Choroid plexus epithelial cell (primary cell): ENCODE data around the gene FBLIM1.
A peak's percentile ranks its signal among the peaks of the same experiment; 100 is the strongest.
"Not testable (repeated sequence)": the region's sequence is repeated elsewhere in the genome, so short reads cannot be mapped to it uniquely, and the experiment has no call there.

Source experiments
- DNase-seq: peaks from one replicate; pipeline ENCODE4 v3.0.0-alpha.2; 2010; ENCODE audit warnings: low read depth
- H3K4me3 ChIP-seq: 2 replicates; pipeline ENCODE4 v1.5.1; 2011; ENCODE audit warnings: low read depth, mild to moderate bottlenecking, control low read depth, low read length, moderate library complexity
- CTCF ChIP-seq: conservative IDR thresholded peaks from 2 replicates; pipeline ENCODE4 v1.5.1; 2011; ENCODE audit warnings: low read depth, mild to moderate bottlenecking, control low read depth, inconsistent platforms, low read length, moderate library complexity

Gene FBLIM1

GRCh38 chr1:15803380-15803779, 44.8 kb downstream of the FBLIM1 start:
- no peak overlapping the region for H3K4me3 ChIP-seq
- peak; percentile 63 for DNase-seq
- peak; percentile 65 for TF ChIP-seq CTCF

- no peak for TF ChIP-seq CTCF
- H3K4me3 ChIP-seq, result no peak overlapping the region
- no peak for DNase-seq
Measured at GRCh38 chr1:15804060-15804459, 45.5 kb downstream of the FBLIM1 start.

GRCh38 chr1:15807121-15807520, 48.5 kb downstream of the FBLIM1 start:
- DNase-seq, result no peak
- no peak for TF ChIP-seq CTCF
- no peak overlapping the region for H3K4me3 ChIP-seq

- not testable (repeated sequence) for H3K4me3 ChIP-seq, DNase-seq
Measured at GRCh38 chr1:15807549-15807948, 49.0 kb downstream of the FBLIM1 start, which contains the start of gene UQCRHL. Gene UQCRHL (minus strand): TSS chr1:15807649. CDS start chr1:15807649, 0 bp downstream.

- no peak overlapping the region for H3K4me3 ChIP-seq
- DNase-seq, result no peak
- TF ChIP-seq CTCF, result no peak
Measured at GRCh38 chr1:15808955-15809354, 50.4 kb downstream of the FBLIM1 start.

GRCh38 chr1:15810073-15810472, 51.5 kb downstream of the FBLIM1 start:
- no peak overlapping the region for H3K4me3 ChIP-seq
- no peak for TF ChIP-seq CTCF
- no peak for DNase-seq

GRCh38 chr1:15816674-15817073, 58.1 kb downstream of the FBLIM1 start:
- TF ChIP-seq CTCF, result no peak
- no peak overlapping the region for H3K4me3 ChIP-seq
- no peak for DNase-seq

GRCh38 chr1:15820478-15820877, 61.9 kb downstream of the FBLIM1 start:
- TF ChIP-seq CTCF, result no peak

More at GRCh38 chr1:15820478-15820877, 61.9 kb downstream of the FBLIM1 start:
- peak; percentile 15 for DNase-seq
- H3K4me3 ChIP-seq, result no peak overlapping the region
